GM12872 (cell line): ENCODE results near the gene LCN12.

Source experiments
- TF ChIP-seq, protein P1 (sequence below): IDR thresholded peaks from 3 replicates; pipeline ENCODE4 v1.5.1; 2011; ENCODE audit warnings: low read depth, mild to moderate bottlenecking, low read length, moderate library complexity; ENCODE audit not compliant: insufficient read depth

The LCN12 gene

DNA sequence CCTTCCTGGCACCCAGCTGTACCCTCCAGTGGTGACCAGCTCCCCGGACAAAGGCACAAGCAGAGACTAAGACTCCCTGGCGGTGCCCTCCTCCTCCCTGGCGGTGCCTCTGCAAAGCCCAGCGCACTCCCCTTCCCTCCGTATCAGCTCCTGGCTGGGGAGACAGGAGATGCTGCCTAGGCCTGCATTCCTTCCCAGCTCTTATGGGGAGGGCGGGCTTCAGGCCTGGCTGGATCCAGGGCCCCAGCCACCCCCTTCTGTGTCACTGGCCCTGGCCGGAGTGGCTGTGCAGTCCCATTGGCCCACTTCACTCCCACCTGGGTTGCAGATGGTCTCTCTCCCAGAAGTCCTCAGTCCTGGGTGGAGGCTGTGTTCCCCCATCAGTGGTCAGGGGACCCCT is 6.4 kb downstream of the LCN12 start:
- TF ChIP-seq, protein P1, sequence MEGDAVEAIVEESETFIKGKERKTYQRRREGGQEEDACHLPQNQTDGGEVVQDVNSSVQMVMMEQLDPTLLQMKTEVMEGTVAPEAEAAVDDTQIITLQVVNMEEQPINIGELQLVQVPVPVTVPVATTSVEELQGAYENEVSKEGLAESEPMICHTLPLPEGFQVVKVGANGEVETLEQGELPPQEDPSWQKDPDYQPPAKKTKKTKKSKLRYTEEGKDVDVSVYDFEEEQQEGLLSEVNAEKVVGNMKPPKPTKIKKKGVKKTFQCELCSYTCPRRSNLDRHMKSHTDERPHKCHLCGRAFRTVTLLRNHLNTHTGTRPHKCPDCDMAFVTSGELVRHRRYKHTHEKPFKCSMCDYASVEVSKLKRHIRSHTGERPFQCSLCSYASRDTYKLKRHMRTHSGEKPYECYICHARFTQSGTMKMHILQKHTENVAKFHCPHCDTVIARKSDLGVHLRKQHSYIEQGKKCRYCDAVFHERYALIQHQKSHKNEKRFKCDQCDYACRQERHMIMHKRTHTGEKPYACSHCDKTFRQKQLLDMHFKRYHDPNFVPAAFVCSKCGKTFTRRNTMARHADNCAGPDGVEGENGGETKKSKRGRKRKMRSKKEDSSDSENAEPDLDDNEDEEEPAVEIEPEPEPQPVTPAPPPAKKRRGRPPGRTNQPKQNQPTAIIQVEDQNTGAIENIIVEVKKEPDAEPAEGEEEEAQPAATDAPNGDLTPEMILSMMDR = no peak

DNA sequence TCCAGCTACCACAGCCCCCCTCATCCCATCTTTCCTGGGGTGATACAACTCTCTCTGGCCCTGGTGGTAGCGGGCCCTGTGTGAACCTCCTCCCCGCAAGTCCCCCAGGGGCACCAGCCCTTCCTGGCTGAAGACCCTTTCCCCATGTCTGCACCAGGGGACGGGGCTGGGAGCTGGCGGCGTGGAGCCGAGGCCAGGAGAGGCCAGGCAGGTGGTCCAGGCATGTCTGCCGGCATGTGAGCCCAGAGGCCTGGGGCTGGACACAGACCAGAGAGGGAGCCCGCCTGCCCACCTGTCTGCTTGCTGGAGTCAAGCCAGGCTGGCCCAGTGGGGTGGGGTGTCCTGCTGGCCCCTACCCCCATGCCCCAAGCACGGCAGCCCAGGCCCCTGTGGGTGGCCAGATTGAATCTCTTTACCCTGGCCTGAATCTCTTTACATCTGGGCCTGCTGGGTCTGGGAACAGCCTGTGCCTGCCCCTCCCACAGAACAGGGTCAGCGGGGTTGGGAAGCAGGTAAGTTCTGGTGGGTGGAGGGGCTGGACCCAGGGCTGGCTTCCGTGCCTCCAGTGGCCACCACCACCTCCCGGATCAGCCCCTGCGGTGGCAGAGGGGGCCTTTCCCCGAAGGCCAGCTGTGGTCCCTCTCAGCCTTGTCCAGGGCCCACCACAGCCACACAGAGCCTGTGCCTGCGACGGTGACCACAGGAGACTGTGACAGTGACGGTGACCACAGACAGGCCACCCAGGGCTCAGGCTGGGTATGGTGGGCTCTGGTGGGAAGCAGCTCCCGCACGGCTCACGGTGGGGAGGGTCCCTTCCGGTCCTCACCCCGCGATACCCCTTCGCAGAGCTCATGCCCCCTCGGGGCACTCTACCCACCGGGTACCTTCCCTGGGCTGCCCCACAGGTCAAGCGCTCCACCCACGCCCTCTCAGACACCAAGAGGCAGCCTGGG is 7.1 kb downstream of the LCN12 start:
- TF ChIP-seq, protein P1 = no peak

DNA sequence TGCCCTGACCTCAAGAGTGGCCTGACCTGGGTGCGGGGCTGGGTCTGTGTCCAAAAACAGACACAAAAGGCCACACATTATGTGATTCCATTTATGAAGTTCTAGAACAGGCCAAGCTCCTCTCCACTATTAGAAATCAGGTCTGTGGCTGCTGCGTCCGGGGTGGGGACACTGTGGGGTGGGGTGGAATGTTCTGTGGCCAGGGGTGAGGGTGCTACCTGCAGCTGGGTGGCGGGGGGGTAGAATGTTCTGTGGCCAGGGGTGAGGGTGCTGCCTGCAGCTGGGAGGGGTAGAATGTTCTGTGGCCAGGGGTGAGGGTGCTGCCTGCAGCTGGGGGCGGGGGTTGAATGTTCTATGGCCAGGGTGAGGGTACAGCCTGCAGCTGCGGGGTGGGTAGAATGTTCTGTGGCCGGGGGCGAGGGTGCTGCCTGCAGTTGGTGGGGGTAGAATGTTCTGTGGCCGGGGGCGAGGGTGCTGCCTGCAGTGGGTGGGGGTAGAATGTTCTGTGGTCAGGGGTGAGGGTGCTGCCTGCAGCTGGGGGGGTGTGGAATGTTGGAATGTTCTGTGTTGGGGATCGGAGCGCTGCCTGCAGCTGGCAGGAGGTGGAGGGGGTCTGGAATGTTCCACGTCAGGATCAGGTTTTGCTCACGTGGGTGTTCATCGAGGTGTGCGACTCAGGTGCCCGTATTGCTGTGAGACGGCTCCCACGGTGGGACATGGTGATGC is 8.3 kb downstream of the LCN12 start:
- TF ChIP-seq, protein P1 = no peak

DNA sequence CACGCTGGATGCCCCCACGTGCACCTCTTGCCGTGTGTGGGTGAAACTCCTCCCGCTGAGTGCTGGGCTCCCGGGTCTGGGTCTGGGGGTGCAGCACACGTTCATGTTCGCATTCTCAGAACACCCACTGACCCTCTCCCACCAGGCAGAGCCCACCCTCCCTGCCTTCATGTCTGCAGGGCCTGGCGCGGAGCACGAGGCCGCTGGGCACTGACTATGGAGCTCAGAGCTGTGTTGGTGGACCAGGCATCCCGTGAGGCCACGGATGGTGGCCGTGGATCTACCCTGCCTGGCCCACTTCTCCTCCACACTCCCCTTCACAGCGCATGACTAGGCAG is 8.8 kb downstream of the LCN12 start:
- TF ChIP-seq, protein P1 = no peak

DNA sequence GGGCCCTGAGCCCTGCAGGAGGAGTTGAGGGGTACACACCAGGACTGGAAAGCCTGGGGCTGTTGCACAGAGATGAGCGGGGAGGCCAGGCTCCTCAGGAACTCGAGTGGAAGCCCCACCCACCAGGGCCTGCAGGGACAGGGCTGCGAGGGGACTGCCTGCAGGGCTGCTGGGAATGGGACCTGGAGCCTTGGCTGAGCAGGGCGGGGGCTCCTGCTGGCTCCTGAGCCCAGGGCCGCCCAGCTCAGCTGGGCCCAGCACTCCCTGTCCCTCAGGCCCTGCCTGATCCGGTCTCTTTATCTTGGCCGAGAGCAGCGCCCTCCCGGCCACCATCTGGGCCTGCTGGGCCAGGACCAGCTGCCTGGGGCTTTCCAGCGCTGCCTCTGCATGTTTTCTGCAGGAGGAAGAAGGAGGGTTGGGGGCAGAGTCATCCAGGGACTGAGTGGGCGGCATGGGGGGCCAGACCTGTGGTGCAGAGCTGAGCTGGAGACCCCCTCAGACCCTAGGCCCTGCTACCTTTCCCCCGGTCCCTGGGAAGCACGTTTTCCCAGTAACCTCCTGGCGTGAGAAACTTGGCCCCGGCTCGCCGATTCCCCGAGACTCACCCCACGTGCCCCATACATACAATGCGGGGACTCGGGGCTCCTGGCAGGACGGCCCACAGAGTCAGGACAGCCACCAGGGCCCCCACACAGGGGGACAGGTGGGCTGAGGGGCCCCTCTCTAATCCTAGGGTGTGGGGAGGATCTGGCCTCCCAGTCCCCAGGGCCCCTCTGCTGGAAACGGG is 9.4 kb downstream of the LCN12 start:
- TF ChIP-seq, protein P1 = no peak

DNA sequence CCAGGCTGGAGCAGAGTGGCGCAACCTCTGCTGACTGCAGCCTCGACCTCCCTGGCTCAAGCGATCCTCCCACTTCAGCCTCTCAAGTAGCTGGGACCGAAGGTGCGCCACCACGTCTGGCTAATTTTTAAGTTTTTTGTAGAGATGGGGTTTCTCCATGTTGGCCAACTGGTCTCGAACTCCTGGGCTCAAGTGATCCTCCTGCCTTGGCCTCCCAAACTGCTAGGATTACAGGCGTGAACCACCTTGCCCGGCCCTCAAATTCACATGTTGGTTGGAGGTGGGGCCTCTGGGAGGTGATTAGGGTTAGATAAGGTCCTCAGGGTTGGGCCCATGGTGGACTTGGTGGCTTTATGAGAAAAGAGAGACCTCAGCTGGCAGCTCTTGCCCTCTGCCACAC is 10.1 kb downstream of the LCN12 start:
- TF ChIP-seq, protein P1 = no peak
